NCI-H187 (cell line): Measurements from ENCODE around the gene SNX5.

ENCODE experiments used
- DNase-seq, 2 experiments: peaks; one replicate each; lab custom pipeline; 2025; lab: John Stamatoyannopoulos, UW

Gene SNX5

DNA sequence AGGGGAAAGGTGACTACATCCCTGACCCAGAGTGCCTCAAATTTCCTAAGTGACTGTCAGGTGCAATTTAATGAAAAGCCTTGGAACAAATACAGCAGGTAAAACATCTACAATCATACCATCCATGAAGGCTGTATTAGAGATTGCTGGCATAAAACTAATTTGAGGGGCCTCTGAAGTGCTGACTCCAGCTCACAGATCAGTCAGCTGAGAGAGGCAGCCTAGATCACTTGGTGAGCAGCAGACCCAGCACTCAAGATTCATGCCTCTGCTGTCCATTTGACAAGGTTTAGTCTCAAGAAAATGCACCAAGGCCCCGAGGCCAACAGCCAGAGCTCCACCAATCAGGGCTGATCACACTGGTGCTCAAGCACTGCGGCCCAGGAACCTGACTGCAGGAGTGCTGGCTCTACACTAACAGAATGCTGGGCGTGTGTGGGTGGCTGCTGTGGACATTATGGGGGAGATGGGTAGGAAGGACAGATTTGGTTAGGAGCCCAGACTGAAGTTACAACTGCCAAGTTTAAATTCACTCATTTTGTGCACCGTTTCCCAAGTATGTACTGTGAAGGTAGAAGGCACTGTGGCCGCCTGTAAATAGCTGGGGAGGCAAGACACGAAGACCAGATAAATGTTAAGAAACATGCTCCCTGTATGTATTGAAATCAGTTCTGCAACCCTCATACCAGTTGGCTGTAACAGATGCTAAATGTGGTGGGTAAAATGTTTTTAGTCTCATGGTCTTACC lies 28.2 kb downstream of the SNX5 start:
- no peak for DNase-seq

GRCh38 chr20:17939622-17940223 lies 28.9 kb downstream of the SNX5 start:
- DNase-seq: no peak

DNA sequence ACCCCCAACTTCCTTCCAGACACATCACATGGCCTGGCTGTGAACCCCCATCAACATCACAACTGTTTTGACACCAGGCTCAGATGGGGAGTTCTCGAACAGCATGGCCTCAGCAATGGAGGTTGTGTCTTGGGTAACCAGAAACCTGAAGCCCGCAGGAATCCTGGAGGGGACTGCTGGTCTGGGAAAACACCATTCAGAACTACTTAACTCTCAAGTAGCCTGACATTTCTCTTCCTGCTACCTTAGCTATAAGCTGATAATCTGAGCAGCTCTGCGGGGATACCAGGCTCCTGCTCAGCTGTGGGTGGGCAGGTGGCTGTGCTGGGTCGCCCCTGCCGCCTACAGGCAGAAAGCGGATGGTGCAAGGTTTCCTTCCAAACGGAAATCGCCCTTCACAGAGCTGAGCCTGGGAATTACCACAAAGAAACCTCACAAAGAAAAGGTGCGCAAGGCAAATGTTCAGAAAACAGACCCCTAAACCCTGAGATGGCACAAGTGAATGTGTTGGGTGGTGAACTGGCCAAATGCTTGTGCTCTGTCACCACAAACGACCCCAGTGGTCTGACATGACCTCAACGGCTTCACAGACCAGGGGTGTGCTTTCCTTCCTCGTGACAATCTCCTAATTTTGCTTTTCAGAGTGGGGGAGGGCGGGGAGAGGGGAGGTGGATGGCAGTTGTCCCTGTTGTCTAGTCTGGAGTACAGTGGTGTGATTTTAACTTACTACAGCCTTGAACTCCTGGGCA lies 29.5 kb downstream of the SNX5 start:
- peak; percentile 11 to 43 for DNase-seq

DNA sequence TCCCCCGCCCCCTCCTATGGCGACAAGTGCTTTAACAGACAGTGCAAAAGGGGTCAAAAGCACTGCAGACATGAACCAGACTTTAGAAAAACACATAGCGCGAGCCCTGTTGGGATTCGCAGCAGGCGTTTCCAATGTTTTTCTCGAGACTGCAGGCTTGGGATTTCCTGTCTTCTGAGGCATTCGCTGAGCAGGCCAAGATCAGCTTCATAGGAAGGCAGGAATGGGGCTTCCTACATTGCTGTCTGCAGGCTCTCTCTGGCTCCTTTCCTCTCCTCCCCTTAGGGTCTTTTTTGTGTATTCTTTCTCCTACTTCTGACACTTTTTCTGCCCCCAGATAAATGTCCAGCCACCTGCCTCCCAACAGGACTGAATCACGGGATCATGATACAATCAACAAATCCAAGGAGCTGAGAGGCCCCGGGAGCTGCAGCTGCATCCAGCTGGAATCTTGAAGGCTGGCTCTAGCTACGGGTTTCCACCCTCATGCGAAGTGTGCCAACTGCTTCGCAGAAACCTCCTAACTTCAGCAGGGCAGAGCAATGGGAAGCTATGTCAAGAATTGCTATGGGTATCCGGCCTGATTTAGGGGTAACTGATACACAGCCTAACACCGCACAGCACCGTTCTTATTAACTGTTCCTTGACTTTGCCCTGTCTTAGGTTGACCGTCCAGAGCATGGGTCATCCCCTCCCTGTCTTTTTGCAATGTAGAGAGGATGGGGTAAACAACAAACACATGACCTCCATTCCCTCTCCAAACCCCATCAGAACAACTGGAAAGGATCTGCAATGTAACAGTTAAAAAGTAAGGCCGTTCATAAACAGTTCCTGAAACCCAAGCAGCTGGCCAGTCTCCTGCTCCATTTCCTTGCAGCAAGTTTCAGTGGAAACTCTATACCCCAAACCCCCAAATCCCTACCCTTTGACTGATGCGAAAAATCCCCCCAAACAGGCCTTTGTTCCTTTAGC lies 31.5 kb downstream of the SNX5 start:
- DNase-seq: no peak

GRCh38 chr20:17936286-17936760 lies 32.3 kb downstream of the SNX5 start:
- DNase-seq: no peak

DNA sequence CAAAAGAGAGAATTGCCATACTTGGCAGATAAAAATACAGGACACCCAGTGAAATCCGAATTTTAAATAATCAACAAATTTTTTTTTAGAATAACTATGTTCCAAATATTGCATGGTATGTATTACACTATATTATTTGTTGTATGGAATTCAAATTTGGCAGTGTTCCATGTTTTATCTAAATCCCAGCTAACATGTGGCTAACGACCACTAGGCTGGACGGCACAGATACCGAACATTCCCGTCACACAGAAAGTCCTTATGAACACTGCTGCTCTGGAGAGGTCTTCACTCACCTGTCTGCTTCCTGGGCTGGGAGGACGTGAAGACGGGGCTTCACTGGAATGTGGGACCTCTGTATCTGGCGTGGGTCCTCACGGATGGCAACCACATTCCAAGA lies 32.8 kb downstream of the SNX5 start:
- no peak for DNase-seq

DNA sequence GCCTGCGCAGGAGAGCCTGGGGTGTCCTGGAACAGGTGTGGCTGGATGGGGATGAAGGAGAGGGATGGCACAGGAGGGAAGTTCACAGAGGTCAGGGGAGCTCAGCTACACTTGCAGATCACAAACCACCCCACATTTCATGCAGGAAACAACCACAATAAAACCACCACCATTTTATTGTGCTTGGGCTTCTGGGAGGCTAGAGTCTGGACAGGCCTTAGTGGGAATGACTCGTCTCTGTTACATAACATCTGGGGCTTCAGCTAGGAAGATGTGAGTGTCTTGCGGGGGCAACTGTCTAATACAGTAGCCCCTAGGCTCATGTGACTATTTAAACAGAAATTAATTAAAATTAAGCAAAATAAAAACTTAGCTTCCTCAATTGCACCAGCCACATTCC lies 33.4 kb downstream of the SNX5 start:
- DNase-seq: no peak

GRCh38 chr20:17934141-17934862 lies 34.3 kb downstream of the SNX5 start:
- no peak for DNase-seq

DNA sequence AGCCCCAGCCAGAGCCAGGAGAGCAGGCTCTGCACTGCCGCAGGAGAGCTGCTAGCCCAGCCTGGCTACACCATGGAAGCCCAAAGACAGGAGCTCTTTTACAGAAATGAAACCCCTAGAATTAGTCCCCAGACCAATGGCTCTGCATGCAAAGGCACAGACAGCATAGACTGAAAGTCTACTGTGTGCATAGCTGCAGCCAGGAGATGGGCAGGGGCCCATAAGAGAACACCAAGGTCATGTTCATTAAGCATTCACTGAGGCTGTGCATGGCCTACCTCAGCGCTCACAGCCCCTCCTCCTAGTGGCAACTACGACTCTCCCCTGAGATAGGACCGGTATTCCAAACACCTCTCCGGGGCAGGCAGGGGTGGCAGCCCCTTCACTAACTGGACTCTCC lies 34.9 kb downstream of the SNX5 start:
- no peak for DNase-seq

GRCh38 chr20:17933121-17933520 lies 35.5 kb downstream of the SNX5 start:
- no peak for DNase-seq

DNA sequence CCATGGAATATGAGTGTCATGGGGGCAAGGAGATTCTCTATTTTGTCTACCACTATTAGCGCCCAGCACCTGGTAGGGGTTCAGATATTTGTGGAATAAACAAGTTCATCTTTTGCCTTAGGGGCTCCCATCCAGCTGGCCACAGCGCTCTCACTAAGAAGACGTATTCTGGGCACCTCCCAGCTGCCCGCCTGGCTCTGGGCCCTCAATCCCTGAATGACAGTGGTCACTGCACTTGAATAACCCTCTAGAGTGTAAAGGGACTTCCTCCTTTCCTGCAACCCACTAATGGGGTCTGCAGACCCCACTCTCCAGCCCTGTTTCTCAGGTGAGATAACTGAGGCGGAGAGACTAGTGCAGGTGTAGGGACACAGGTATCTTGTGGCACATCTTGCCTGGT lies 36.2 kb downstream of the SNX5 start:
- no peak for DNase-seq

- DNase-seq: no peak
Observed at GRCh38 chr20:17931513-17931912, 37.1 kb downstream of the SNX5 start.

- DNase-seq: peak; percentile 3 to 32
Observed at GRCh38 chr20:17928633-17929311, 39.8 kb downstream of the SNX5 start.

DNA sequence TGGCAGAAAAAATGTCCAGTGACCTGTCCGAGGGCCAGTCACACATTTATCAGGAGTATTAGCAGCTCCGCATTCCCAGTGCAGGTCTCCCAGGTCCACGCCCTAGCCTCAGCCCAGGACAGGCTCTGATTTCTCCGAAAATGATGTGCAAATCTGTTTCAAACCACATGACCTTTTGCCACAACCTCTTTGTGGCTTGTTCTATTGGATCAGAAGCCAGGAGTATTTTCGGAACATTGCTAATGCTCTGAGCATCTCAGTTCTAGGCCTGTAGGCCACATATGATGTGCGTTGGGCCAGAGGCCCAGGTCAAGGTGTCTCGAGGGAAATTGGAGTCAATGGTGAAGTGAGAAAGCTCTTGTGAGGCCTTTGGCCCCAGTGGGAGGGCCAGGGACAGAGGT lies 40.4 kb downstream of the SNX5 start:
- no peak for DNase-seq

DNA sequence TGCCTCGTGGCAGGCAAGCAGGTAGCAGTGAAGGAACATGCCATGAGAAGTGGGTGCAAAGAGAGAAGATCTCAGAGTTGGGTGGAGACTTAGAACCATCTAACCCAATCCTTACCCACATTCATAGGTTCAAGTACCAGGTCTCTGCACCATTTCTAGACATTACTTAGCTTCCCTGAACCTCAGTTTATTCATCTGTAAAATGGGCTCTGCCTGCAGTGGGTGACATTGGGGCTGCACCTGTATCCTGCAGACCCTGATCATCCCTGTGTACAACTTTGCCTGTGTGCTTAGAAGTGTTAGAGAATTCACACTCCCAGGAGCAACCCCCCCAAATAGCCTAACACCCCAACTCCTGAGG lies 42.7 kb downstream of the SNX5 start:
- no peak for DNase-seq

DNA sequence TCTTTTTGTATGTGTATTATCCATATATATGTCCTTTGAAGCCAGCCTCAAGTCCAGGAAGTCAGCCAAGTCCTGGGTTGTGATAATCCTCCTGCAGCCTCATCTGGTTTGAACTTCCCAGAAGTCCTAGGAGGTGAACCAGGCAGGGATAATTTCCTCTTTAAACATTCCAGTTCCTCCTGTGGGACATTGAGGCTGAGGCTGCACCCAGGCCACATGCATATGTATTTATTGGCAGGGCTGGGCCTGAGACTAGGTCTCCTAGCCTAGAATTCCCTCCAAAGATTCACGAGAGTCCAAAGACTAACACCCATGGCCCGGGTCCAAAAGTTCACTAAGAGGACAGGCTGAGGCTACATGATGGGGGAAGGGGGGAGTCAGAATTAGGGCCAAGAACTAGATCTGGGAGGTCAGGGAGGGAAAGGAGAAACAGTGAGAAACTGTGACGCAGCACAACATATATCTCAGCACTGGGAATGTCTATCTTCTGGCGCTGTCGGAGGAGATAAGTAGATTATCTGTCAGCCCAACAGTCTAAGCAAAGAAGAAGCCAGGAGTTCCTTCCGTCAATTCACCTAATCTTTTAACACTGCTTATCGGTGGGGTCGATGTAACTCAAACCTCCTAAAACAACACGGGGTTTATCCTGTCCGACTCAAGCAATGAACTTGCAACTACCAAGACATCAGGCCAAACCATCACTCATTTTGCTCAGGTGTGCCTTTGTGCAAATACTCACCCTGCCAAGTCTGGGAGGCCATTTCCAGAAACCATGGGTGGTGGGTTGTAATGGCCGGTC lies 43.3 kb downstream of the SNX5 start:
- DNase-seq: no peak

DNA sequence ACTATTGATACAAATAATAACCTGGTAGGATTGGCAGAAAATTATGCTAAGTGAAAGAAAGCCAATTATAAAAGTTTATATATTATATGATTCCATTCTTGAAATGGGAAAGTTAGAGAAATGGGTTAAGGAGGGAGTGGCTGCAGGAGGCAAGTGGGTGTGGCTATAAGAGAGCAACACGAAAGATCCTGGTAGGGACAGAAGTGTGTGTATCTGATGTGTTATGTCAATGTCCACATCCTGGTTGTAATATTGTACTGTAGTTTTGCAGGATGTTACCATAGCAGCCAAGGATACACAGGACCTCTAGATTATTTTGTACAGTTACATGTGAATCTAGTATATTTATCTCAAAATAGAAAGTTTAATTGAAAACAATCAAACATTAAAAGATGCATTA lies 46.8 kb downstream of the SNX5 start:
- DNase-seq: no peak

GRCh38 chr20:17919149-17919548 lies 49.4 kb downstream of the SNX5 start:
- no peak for DNase-seq

GRCh38 chr20:17917832-17918618 lies 50.6 kb downstream of the SNX5 start:
- DNase-seq: no peak
